GM12878 (cell line): Measurements from ENCODE around the gene NRG3. TPM values are rescaled to one million over a fixed set of nuclear protein-coding genes. Genes with fewer than 3 reads are reported as not detected.
A peak's percentile ranks its signal among the peaks of the same experiment; 100 is the strongest.

Experiments used
- ATAC-seq: fragments of 200-7000 bp; cut with Tn5 transposase; 3 replicates; pipeline ENCODE4 v1.9.1; 2020; ENCODE audit warnings: mild to moderate bottlenecking, moderate library complexity
- BruUV-seq: library from RNA; stranded (reverse); fragments of 400-500 nt; replicated peaks from 2 replicates; lab custom pipeline; 2021; lab: Mats Ljungman, UMichigan
- CTCF ChIA-PET: fragments of 300-600 bp; sonication (Branson Sonifier 250); formaldehyde crosslinking; extraction: SDS; loops from one replicate; lab custom pipeline; 2021; ENCODE audit warnings: inconsistent platforms; lab: Yijun Ruan, JAX
- POLR2A ChIA-PET: fragments of 350-600 bp; formaldehyde crosslinking; extraction: SDS; loops from one replicate; lab custom pipeline; 2021; ENCODE audit warnings: inconsistent platforms; lab: Charles Lee
- RAD21 ChIA-PET: fragments of 300-600 bp; sonication (Branson Sonifier 250); formaldehyde crosslinking; loops from one replicate; lab custom pipeline; 2023; ENCODE audit warnings: antibody characterized with exemption; ENCODE audit not compliant: unreplicated experiment; lab: Charles Lee
- SMC1A ChIA-PET: fragments of 300-600 bp; sonication (Branson Sonifier 250); formaldehyde crosslinking; loops from one replicate; lab custom pipeline; 2023; ENCODE audit not compliant: unreplicated experiment, uncharacterized antibody; lab: Charles Lee
- DNase-seq: peaks from one replicate; pipeline ENCODE4 v3.0.0-alpha.2; 2011; ENCODE audit warnings: low read depth, low spot score
- FAIRE-seq: peaks from 3 replicates; lab custom pipeline; 2011; peaks lifted over from hg19 to GRCh38; lab: Jason Lieb, UNC
- H2AFZ ChIP-seq: 2 replicates; pipeline ENCODE4 v1.6.0; 2011; ENCODE audit warnings: low read depth, low read length, control low read depth; ENCODE audit not compliant: control insufficient read depth
- H3K27ac ChIP-seq: 2 replicates; pipeline ENCODE4 v1.5.1; 2011; ENCODE audit warnings: control low read depth; ENCODE audit not compliant: control insufficient read depth, insufficient read depth
- H3K27me3 ChIP-seq, 2 experiments: replicated peaks in 1 of 2; 2 replicates each; pipeline versions ENCODE4 v1.6.0 to v1.6.1; 2011; ENCODE audit warnings: low read length in 1 of 2; ENCODE audit not compliant: control insufficient read depth in 2 of 2, insufficient read depth in 2 of 2
- H3K36me3 ChIP-seq, 2 experiments: 2 replicates each; pipeline ENCODE4 v1.5.1; 2011; ENCODE audit warnings: low read length in 1 of 2; ENCODE audit not compliant: control insufficient read depth in 2 of 2, insufficient read depth in 2 of 2
- H3K4me1 ChIP-seq: 2 replicates; pipeline ENCODE4 v1.6.1; 2011; ENCODE audit warnings: mild to moderate bottlenecking, low read length, moderate library complexity, mixed read lengths; ENCODE audit not compliant: control insufficient read depth, insufficient read depth
- H3K4me2 ChIP-seq: 2 replicates; pipeline ENCODE4 v1.6.0; 2011; ENCODE audit warnings: control low read depth; ENCODE audit not compliant: control insufficient read depth, insufficient read depth
- H3K4me3 ChIP-seq: fragments of 200-600 bp; sonication (generic); 2 replicates; pipeline ENCODE4 v1.5.1; 2016
- H3K79me2 ChIP-seq: 2 replicates; pipeline ENCODE4 v1.6.0; 2011; ENCODE audit warnings: low read length; ENCODE audit not compliant: control insufficient read depth, insufficient read depth
- H3K9ac ChIP-seq: 2 replicates; pipeline ENCODE4 v1.8.0; 2011; ENCODE audit warnings: low read length, control low read depth, mixed read lengths; ENCODE audit not compliant: control insufficient read depth, insufficient read depth
- H3K9me3 ChIP-seq: replicated peaks from 3 replicates; pipeline ENCODE4 v1.5.1; 2011; ENCODE audit warnings: mild to moderate bottlenecking, low read length; ENCODE audit not compliant: control insufficient read depth, insufficient read depth
- H4K20me1 ChIP-seq: 2 replicates; pipeline ENCODE4 v1.6.0; 2011; ENCODE audit not compliant: control insufficient read depth, insufficient read depth
- BRCA1 ChIP-seq: IDR thresholded peaks from 2 replicates; pipeline ENCODE4 v1.6.1; 2011; ENCODE audit warnings: low read depth, low read length, improper control_type of control experiment
- FOXM1 ChIP-seq: IDR thresholded peaks from 2 replicates; pipeline ENCODE4 v1.6.1; 2012; ENCODE audit warnings: low read depth, mild to moderate bottlenecking, inconsistent platforms, low read length, moderate library complexity
- JUNB ChIP-seq: IDR thresholded peaks from 2 replicates; pipeline ENCODE4 v1.6.1; 2016; ENCODE audit warnings: antibody characterized with exemption, mild to moderate bottlenecking
- KAT2A ChIP-seq: conservative IDR thresholded peaks from 2 replicates; pipeline ENCODE4 v1.6.1; 2011; ENCODE audit warnings: low read depth, low read length; ENCODE audit not compliant: control insufficient read depth
- MEF2A ChIP-seq: IDR thresholded peaks from 2 replicates; pipeline ENCODE4 v1.6.1; 2011; ENCODE audit warnings: low read depth, mild to moderate bottlenecking, low read length, moderate library complexity; ENCODE audit not compliant: insufficient read depth
- MXI1 ChIP-seq: fragments of 150-350 bp; IDR thresholded peaks from 2 replicates; pipeline ENCODE4 v1.6.1; 2011; ENCODE audit warnings: low read depth, mild to moderate bottlenecking, inconsistent platforms, low read length, improper control_type of control experiment
- NFIC ChIP-seq: IDR thresholded peaks from 2 replicates; pipeline ENCODE4 v1.6.1; 2012; ENCODE audit warnings: low read depth, mild to moderate bottlenecking, inconsistent platforms, low read length, moderate library complexity
- PAX5 ChIP-seq: IDR thresholded peaks from 2 replicates; pipeline ENCODE4 v1.6.1; 2011; ENCODE audit warnings: low read depth, low read length, borderline replicate concordance
- SKIL ChIP-seq: fragments of 450-650 bp; IDR thresholded peaks from 2 replicates; pipeline ENCODE4 v1.6.1; 2017; ENCODE audit warnings: mild to moderate bottlenecking, low read depth, inconsistent platforms; ENCODE audit not compliant: poor library complexity, severe bottlenecking
- TBL1XR1 ChIP-seq: IDR thresholded peaks from 2 replicates; pipeline ENCODE4 v1.6.1; 2012; ENCODE audit warnings: low read depth, low read length, improper control_type of control experiment
- ZBTB33 ChIP-seq: fragments of 450-650 bp; IDR thresholded peaks from 2 replicates; pipeline ENCODE4 v1.6.1; 2017; ENCODE audit warnings: mild to moderate bottlenecking
- ZNF217 ChIP-seq: fragments of 450-650 bp; IDR thresholded peaks from 2 replicates; pipeline ENCODE4 v1.6.1; 2017; ENCODE audit warnings: antibody characterized with exemption, mild to moderate bottlenecking
- ZNF274 ChIP-seq: IDR thresholded peaks from one replicate; pipeline ENCODE4 v1.8.0; 2011; ENCODE audit not compliant: insufficient read length, insufficient read depth
- ZNF592 ChIP-seq: fragments of 450-650 bp; IDR thresholded peaks from 2 replicates; pipeline ENCODE4 v1.6.1; 2017; ENCODE audit warnings: mild to moderate bottlenecking, moderate library complexity
- ZSCAN29 ChIP-seq: fragments of 450-650 bp; IDR thresholded peaks from 2 replicates; pipeline ENCODE4 v1.6.1; 2017; ENCODE audit warnings: mild to moderate bottlenecking, moderate library complexity
- WGBS: methylation state at CpG from one replicate; pipeline ENCODE4 v1.1.6; 2016; ENCODE audit warnings: low lambda C conversion rate; ENCODE audit not compliant: insufficient replicate concordance, insufficient coverage; ENCODE audit errors: missing lambda C conversion rate; 5-methylcytosine and 5-hydroxymethylcytosine counted together
- in situ Hi-C: fragments of 300-500 bp; cut with MboI; formaldehyde crosslinking; loops from 9 replicates; pipeline ENCODE4 v1.14.3; 2018; ENCODE audit warnings: mixed read lengths
- intact Hi-C: fragments of 100-400 bp; cut with micrococcal nuclease; formaldehyde crosslinking; loops from one replicate; pipeline ENCODE4 v1.14.2; 2022; ENCODE audit not compliant: unreplicated experiment
- polyA plus RNA-seq, 11 experiments: library from polyadenylated mRNA; depleted of rRNA in 4 of 11; unstranded in 6 of 11; stranded (reverse) in 5 of 11; fragments of >200 nt; fragmentation: Nextera tagmentation in 4 of 11; fragmentation: Illumina TruSeq in 1 of 11; extraction: Ambion mirVana in 4 of 11; extraction: Trizol in 1 of 11; gene quantifications; 1 replicate in 1 of 11; 2 replicates in 10 of 11; pipeline versions ENCODE4 v1.2.1 to v1.2.3, GENCODE V29; 2011 to 2016; ENCODE audit warnings: inconsistent platforms in 2 of 11, missing spikeins in 2 of 11, low read depth in 1 of 11
- total RNA-seq, 4 experiments: library from RNA; depleted of rRNA in 3 of 4; stranded (reverse); fragments of >200 nt in 3 of 4; fragmentation: Illumina TruSeq in 1 of 4; extraction: Trizol in 1 of 4; gene quantifications; 2 replicates each; pipeline versions ENCODE4 v1.2.1 to v1.2.3, GENCODE V29; 2013 to 2021

NRG3 gene
- total and polyA plus RNA-seq, 10 of the 15 experiments (the other 5 are each of a cell fraction or from before 2014, with no cell fraction given) = 0.03 to 0.41 (median 0.17) TPM; not detected in 3

- TF ChIP-seq FOXM1 (no peak), TBL1XR1 (no peak), ZNF274 (no peak), ZBTB33 (no peak), ZSCAN29 (no peak)
These were observed 1043.0 kb downstream of the NRG3 start (continued) for GRCh38 chr10:82918022-82918421.

GRCh38 chr10:82922046-82922445 is 1047.1 kb downstream of the NRG3 start:
- H2AFZ ChIP-seq = no peak overlapping the region
- DNase-seq = no peak
- H3K4me3 ChIP-seq = no peak overlapping the region
- H3K27ac ChIP-seq = no peak overlapping the region
- no peaks in the 10 kb centered on the region for H3K79me2 ChIP-seq
- in situ Hi-C loops (no loop called here), intact Hi-C loops (loop anchor here (10.0 kb wide), 1 partner anchor 1253 kb away; the partner anchor contains the start of gene GPR15LG)
- WGBS = 10% methylated on average over 4 of the region's 4 CpGs
- H3K4me1 ChIP-seq = peaks cover 16% of the 10 kb centered on the region
- H3K36me3 ChIP-seq = no peaks in the 10 kb centered on the region
- H4K20me1 ChIP-seq = no peaks in the 10 kb centered on the region
- RAD21 ChIA-PET = no interaction called here
- H3K9ac ChIP-seq = no peak overlapping the region
- ATAC-seq = peak; percentile 80
- H3K27me3 ChIP-seq = no peaks in the 10 kb centered on the region
- CTCF ChIA-PET = no interaction called here
- BruUV-seq = no TSS peak
- POLR2A ChIA-PET = no interaction called here
- SMC1A ChIA-PET = interaction anchor here (1.0 to 1.5 kb wide), 2 partner anchors 12 to 18 kb away, joined by 3 to 4 read pairs; no protein-coding TSS in a partner anchor
- no peaks in the 10 kb centered on the region; the same call in 2 of the 3 replicates for H3K9me3 ChIP-seq
- no peak for FAIRE-seq
- H3K4me2 ChIP-seq = no peak overlapping the region
- TF ChIP-seq ZNF217 (no peak), MEF2A (0 out of 2 replicates have a peak, but pooled peaks have one; percentile 40), ZNF592 (no peak), SKIL (peak; percentile 28), BRCA1 (no peak), MXI1 (no peak), KAT2A (no peak), NFIC (peak; percentile 60), JUNB (peak; percentile 38; the same call in 1 of the 2 replicates), PAX5 (no peak)
